ENCODE data around the gene FBXO38.

FBXO38 gene

DNA sequence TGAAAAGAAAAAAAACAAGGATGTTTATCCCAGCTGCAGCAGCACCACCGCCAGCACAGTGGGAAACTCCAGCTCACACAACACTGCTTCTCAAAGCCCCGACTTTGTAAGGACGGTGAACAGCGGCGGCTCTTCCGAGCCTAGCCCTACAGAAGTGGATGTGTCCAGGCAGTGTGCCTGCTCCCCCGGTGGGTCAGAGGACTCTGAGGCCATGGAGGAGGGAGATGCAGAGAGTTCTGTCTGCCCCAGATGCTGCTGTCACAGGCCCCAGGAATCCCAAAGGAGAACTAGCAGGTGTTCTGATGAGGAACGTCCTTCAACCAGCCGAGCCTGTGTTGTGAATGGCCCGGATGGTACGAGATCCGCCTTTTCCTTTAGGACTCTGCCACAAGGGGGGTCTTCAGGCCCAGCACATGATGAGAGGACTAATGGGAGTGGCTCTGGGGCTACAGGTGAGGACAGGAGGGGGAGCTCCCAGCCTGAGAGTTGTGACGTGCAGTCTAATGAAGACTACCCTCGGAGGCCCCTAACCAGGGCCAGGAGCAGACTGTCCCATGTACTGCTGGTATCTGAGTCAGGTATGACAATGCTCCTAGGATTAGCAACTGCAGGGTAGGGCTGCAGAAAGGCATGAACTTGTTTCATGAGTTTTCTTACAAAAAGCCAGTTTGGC lies 43.7 kb downstream of the FBXO38 start:
- peaks cover 28% of the 10 kb centered on the region for H3K4me1 Mint-ChIP-seq (ENCODE audit: low read depth)
- no peak for DNase-seq
- no peak overlapping the region for H3K4me3 Mint-ChIP-seq
- no peaks in the 10 kb centered on the region for H3K9me3 Mint-ChIP-seq
- H3K27me3 Mint-ChIP-seq, result no peaks in the 10 kb centered on the region
- peaks cover 87% of the 10 kb centered on the region for H3K36me3 Mint-ChIP-seq (ENCODE audit: low read depth)
- peak overlapping the region; percentile 64 for H3K27ac Mint-ChIP-seq

DNA sequence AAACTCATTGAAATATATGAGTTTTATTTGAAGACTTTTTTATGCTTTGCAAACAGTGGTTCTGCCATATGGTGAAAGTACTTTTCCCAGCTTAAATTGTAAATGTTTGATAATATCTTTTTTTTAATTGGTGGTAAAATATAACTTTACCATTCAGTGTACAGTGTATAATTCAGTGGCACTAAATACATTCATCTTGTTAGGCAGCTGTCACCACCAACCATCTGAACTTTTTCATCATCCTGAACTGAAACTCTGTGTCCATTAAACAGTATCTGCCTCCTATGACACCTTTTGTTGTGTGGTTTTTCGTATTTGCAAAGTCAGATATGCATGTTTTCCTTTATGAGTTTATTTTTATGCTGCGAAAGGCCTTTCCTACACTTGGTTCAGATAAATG lies 45.1 kb downstream of the FBXO38 start:
- peaks cover 28% of the 10 kb centered on the region for H3K4me1 Mint-ChIP-seq (ENCODE audit: low read depth)
- H3K4me3 Mint-ChIP-seq, result no peak overlapping the region
- H3K27ac Mint-ChIP-seq, result peak overlapping the region; percentile 19
- H3K9me3 Mint-ChIP-seq, result no peaks in the 10 kb centered on the region
- H3K27me3 Mint-ChIP-seq, result no peaks in the 10 kb centered on the region
- H3K36me3 Mint-ChIP-seq (ENCODE audit: low read depth), result peaks cover 87% of the 10 kb centered on the region
- no peak for DNase-seq

DNA sequence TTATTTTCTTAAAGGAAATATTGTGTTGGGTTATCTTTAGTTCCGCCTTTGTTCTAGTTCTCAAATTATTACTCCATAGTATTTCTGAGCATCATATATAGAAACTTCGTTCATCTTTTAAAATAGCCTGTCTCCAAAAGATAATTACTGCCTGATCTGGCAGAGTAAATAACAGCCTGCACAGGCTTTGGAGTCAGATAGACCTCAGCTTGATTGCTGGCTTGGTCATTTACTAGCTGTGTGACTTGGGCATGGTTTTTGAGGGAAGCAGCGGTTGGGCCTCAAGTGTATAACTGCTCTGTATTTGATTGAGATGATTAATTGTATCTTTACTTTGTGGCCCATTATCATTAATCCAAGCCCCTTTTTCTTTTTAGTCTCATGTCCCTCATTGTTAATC lies 50.1 kb downstream of the FBXO38 start:
- Mint-ChIP-seq H3K27ac (no peak overlapping the region), H3K4me1 (ENCODE audit: low read depth) (peaks cover 11% of the 10 kb centered on the region), H3K4me3 (no peak overlapping the region), H3K27me3 (no peaks in the 10 kb centered on the region), H3K9me3 (no peaks in the 10 kb centered on the region), H3K36me3 (ENCODE audit: low read depth) (peaks cover 78% of the 10 kb centered on the region)
- no peak for DNase-seq

DNA sequence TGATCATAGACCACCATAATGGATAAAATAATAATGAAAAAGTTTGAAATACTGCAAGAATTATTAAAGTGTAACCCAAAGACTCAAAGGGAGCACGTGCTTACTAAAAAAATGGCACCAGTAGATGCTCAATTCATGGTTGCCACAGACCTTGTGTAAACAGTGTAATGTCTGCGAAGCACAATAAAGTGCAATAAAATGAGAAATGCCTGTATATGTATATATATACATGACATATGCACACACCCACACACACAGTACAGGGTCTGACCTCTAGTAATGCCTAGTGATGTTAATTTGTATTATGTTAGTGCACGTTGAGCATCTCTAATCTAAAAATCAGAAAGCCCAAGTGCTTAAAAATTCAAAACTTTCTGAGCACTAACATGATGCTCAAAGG lies 52.3 kb downstream of the FBXO38 start:
- Mint-ChIP-seq H3K27ac (no peak overlapping the region), H3K4me1 (ENCODE audit: low read depth) (peaks cover 5% of the 10 kb centered on the region), H3K4me3 (no peak overlapping the region), H3K27me3 (no peaks in the 10 kb centered on the region), H3K36me3 (ENCODE audit: low read depth) (peaks cover 85% of the 10 kb centered on the region), H3K9me3 (no peaks in the 10 kb centered on the region)
- no peak for DNase-seq

DNA sequence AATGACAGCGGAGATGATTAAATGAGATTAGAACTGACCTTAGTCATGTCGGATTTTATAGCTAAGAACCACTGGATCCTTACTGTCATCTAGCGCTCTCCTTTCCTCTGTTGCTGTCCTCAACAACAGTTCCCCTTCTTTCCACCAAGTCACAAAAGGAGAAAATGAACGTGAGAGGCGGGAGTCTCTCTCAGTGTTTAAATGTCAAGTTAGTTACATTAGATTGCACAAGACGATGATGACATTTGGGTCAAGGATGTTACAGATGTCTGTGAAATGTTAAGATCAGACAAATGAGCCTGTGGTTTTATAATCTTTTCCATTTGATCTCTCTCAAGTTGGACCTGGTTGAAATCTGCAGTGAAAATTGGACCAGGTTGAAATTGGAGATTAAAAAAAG lies 53.5 kb downstream of the FBXO38 start:
- no peak for DNase-seq
- no peak overlapping the region for H3K4me3 Mint-ChIP-seq
- H3K4me1 Mint-ChIP-seq (ENCODE audit: low read depth), result peaks cover 5% of the 10 kb centered on the region
- H3K9me3 Mint-ChIP-seq, result no peaks in the 10 kb centered on the region
- peak overlapping the region; percentile 77 for H3K27ac Mint-ChIP-seq
- H3K27me3 Mint-ChIP-seq, result no peaks in the 10 kb centered on the region
- H3K36me3 Mint-ChIP-seq (ENCODE audit: low read depth), result peaks cover 87% of the 10 kb centered on the region

DNA sequence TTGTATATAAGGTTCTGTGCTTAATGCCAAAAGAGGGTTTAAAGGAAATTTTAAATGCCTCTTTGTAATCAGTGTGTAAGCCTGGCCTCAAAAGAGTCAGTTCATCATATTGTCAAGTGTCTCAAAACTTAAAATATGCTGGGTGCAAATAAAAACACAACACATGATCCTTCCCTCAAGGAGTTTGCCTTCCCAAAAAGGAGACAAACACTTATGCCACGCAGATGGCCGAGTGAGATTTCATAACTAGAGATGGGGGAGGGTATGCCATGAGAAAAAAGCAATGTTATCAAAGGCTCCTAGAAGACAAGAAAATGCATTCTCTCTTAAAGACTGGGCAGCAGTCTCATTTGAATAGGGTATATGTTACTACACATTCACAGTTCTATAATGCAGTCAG lies 55.2 kb downstream of the FBXO38 start:
- H3K4me1 Mint-ChIP-seq (ENCODE audit: low read depth), result peaks cover 5% of the 10 kb centered on the region
- H3K36me3 Mint-ChIP-seq (ENCODE audit: low read depth), result peaks cover 87% of the 10 kb centered on the region
- H3K27ac Mint-ChIP-seq, result peak overlapping the region; percentile 77
- no peak for DNase-seq
- no peaks in the 10 kb centered on the region for H3K27me3 Mint-ChIP-seq
- no peak overlapping the region for H3K4me3 Mint-ChIP-seq
- no peaks in the 10 kb centered on the region for H3K9me3 Mint-ChIP-seq

DNA sequence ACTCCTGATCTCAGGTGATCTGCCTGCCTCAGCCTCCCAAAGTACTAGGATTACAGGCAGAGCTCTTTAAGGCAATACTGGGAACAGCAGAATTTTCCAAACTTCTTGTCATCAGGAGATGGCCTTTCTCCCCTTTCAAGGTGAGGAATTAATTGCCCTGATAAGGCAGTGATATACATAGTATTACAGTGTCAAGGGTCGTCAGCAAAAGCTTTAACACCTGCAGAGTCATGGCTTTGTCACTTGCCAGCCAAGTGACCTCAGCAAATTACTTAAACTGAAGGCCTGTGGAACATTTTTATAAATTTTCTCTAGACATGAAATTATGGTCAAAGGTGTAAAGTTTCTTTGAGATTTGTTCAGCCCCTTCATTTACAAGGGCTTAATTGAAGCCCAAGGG lies 59.5 kb downstream of the FBXO38 start:
- H3K4me3 Mint-ChIP-seq, result no peak overlapping the region
- no peak overlapping the region for H3K27ac Mint-ChIP-seq
- H3K4me1 Mint-ChIP-seq (ENCODE audit: low read depth), result no peaks in the 10 kb centered on the region
- H3K36me3 Mint-ChIP-seq (ENCODE audit: low read depth), result peaks cover 55% of the 10 kb centered on the region
- no peaks in the 10 kb centered on the region for H3K9me3 Mint-ChIP-seq
- no peaks in the 10 kb centered on the region for H3K27me3 Mint-ChIP-seq
- DNase-seq, result no peak

DNA sequence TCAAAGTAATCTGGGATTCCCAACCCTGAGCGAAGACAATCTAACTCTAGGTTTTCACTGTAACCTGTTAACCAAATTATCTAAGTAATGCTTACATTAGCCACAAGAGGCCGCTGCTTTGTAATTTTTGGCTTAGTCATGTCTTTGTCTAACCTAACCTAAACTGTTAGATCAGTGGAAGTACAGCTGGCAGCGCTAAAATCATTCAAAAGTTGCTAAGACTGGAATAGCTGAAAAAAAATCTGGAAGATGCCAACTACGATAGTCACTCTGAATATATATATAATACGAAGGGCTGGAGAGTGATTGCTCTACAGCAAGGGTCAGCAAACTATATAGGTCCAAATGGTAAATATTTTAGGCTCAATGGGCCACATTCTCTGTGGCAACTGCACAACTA lies 60.2 kb downstream of the FBXO38 start:
- H3K36me3 Mint-ChIP-seq (ENCODE audit: low read depth), result peaks cover 49% of the 10 kb centered on the region
- H3K27me3 Mint-ChIP-seq, result no peaks in the 10 kb centered on the region
- no peak for DNase-seq
- H3K9me3 Mint-ChIP-seq, result no peaks in the 10 kb centered on the region
- H3K4me3 Mint-ChIP-seq, result no peak overlapping the region
- H3K27ac Mint-ChIP-seq, result peak overlapping the region; percentile 41
- H3K4me1 Mint-ChIP-seq (ENCODE audit: low read depth), result no peaks in the 10 kb centered on the region

DNA sequence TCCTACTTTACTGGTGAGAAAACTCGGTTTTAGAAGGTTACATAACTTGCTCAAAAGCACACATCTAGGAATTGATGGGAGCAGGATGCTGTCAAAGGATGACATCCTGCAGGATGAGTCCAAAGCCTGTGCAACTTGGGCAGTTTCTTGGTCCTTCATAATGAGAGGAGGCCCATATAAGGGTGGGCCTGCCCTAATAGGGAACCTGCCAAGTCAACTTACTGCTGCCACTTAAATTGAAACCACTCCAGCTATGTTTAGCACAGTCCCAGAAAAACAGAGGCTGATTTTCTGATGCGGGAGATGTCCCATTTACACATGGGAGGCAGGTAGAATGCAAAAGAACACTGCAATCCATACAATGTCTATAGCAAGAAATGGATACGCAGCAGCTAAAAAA lies 61.8 kb downstream of the FBXO38 start:
- H3K4me1 Mint-ChIP-seq (ENCODE audit: low read depth), result no peaks in the 10 kb centered on the region
- DNase-seq, result no peak
- H3K36me3 Mint-ChIP-seq (ENCODE audit: low read depth), result peaks cover 33% of the 10 kb centered on the region
- no peaks in the 10 kb centered on the region for H3K27me3 Mint-ChIP-seq
- no peak overlapping the region for H3K4me3 Mint-ChIP-seq
- H3K9me3 Mint-ChIP-seq, result no peaks in the 10 kb centered on the region
- no peak overlapping the region for H3K27ac Mint-ChIP-seq

DNA sequence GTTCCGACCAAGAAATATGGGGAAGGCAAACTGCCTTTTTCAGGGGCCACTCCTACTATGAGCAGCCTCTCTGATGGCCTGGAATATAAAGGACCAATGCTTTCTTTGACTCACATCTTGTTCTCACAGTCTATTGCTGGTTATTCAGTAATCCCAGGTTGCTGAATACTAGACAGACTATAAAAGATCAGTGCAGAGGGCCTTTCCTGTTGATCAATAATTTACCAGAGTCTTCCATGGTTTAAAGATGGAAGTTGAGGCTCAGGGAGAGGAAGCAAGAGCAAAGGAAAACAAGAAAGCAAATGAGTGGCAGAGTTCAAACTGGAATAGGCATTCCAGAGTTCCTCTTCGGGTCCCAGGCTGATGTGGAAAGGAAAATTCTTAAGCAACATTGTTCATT lies 62.9 kb downstream of the FBXO38 start:
- no peaks in the 10 kb centered on the region for H3K9me3 Mint-ChIP-seq

DNA sequence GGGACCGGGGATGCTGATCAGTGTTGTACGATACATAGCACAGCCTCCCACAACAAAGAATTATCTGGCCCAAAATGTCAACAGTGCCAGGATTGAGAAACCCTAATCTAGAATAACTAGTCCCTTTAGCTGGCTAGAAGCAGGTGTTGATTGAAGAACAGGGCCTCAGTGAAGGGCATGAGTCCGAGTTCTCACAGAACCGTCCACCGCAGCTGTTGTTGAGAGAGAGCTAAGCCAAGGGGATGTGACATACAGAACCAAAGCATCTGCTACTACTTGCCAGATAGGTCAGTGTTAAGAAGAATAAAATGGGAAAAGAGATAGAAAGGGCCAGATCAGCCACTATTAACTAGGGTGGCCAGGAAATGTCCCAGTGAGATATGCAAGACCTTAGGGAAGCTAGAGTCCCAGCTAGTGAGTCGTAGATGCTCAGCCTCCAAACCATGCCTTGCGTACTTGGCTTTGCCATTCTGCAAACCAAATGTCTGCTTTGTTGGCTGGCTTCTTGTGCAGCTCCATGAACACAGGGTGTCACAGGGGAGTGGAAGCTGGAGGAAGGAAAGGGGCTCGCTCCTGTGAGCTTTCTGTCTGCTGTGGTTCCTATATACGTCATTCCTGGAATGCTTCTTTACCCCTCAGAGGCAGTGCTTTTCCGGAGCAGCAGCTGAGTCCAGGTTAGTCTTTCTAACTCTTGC lies 68.9 kb downstream of the FBXO38 start:
- DNase-seq, result no peak
- Mint-ChIP-seq H3K4me1 (ENCODE audit: low read depth) (no peaks in the 10 kb centered on the region), H3K4me3 (no peak overlapping the region), H3K36me3 (ENCODE audit: low read depth) (no peaks in the 10 kb centered on the region), H3K27me3 (peaks cover 14% of the 10 kb centered on the region), H3K9me3 (no peaks in the 10 kb centered on the region), H3K27ac (no peak overlapping the region)

More for the DNA sequence above, 62.9 kb downstream of the FBXO38 start:
- Mint-ChIP-seq H3K27me3 (no peaks in the 10 kb centered on the region), H3K4me1 (ENCODE audit: low read depth) (no peaks in the 10 kb centered on the region), H3K27ac (no peak overlapping the region), H3K36me3 (ENCODE audit: low read depth) (peaks cover 24% of the 10 kb centered on the region), H3K4me3 (no peak overlapping the region)
- no peak for DNase-seq

DNA sequence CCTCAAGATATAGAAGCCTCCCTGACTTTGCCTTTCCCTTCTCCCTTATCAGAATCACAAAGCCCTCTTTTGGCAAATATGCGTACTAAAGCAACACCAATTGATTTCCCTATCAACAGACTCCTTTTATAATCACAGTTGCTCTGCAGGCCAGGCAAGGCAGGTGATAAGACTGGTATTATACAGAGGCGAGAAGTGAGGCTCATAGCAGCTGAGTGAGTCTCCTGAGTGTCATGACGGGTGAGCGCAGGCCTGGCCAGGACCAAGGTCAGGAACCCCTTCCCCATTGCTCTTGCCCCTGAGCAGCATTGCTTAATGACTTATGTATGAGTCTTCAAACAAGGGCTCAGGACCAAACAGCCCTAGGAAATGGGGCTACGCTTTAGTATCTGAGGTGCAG lies 70.8 kb downstream of the FBXO38 start:
- Mint-ChIP-seq H3K9me3 (no peaks in the 10 kb centered on the region), H3K36me3 (ENCODE audit: low read depth) (no peaks in the 10 kb centered on the region), H3K4me3 (no peak overlapping the region), H3K27me3 (peaks cover 26% of the 10 kb centered on the region), H3K4me1 (ENCODE audit: low read depth) (peaks cover 3% of the 10 kb centered on the region), H3K27ac (no peak overlapping the region)
- no peak for DNase-seq

DNA sequence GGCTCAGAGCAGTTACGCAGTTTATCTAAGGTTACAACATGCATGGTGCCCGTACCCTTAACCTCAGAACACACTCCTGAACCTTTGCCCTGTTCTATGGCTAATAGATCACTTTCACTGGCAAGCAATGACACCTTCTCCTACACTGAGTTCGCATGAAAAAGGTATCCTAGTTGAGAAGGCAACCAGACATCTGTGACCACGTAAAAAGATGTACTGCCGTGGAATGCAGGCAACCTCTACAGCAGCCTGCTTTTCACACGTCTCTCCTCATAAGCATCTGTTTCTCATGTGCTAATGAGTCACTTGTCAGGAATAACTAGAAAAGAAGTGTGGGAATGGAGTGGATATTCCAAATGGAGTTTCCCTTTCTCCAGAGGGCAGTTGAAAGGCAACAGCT lies 71.4 kb downstream of the FBXO38 start:
- Mint-ChIP-seq H3K4me1 (ENCODE audit: low read depth) (peaks cover 8% of the 10 kb centered on the region), H3K27me3 (peaks cover 26% of the 10 kb centered on the region), H3K4me3 (no peak overlapping the region), H3K27ac (no peak overlapping the region), H3K9me3 (no peaks in the 10 kb centered on the region), H3K36me3 (ENCODE audit: low read depth) (no peaks in the 10 kb centered on the region)
- DNase-seq, result no peak

DNA sequence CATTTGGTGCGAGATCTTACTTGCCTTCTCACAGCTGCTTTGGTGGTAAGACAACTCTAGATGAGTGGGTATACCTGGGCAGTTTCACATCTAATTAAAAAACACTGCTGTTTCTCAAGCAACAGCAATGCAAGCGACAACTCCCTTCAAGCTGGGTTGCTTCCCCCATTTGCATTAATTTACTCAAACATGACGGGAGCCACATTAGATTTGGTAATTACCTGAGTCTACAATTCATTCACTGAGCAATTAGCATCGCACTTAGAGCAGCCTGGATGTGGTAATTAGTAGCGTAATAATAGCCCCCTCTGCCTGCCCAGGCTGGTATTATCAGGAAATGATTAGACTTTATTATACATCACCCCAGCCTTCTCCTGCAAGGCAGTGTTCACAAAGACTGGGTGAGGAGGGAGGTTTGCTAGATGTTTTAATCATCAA lies 73.4 kb downstream of the FBXO38 start:
- no peaks in the 10 kb centered on the region for H3K36me3 Mint-ChIP-seq (ENCODE audit: low read depth)
- no peak overlapping the region for H3K4me3 Mint-ChIP-seq
- no peak overlapping the region for H3K27ac Mint-ChIP-seq
- H3K27me3 Mint-ChIP-seq, result peaks cover 28% of the 10 kb centered on the region
- peaks cover 8% of the 10 kb centered on the region for H3K4me1 Mint-ChIP-seq (ENCODE audit: low read depth)
- H3K9me3 Mint-ChIP-seq, result no peaks in the 10 kb centered on the region
- no peak for DNase-seq

DNA sequence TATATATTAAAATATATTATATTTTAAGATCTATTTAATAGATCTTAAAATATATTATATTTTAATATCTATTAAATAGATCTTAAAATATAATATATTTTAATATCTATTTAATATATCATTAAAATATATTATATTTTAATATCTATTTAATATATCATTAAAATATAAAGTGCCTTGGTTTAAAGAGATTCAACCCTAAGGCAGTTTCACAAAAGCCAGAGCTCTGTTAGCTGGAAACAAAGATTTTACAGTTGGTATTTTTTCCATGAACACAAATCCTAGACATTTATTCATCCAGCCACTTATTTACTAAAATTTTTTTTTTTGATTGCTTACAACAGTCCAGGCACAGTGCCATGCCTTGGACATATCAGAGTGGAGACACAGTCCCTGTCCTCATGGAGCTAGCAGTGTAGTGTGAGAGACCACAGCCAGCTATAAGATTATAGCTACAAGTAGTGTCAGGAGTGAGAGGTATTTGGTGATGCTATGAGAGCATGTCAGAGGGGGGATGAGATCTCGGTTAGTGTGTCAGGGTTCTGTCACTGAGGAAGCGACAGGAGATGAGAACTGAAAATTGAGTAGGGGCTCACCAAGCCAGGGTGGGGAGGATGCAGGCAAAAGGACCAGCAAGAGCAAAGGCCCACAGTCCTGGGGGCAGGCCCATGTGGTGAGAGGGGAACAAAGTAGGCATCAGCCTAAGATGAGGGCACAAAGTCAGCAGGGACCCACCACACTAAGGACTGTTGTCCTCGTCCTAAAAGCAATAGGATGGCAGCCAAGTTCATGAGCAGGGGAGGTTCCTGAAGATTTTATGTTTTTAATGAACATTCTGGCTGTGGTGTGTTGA lies 74.5 kb downstream of the FBXO38 start:
- Mint-ChIP-seq H3K27me3 (peaks cover 28% of the 10 kb centered on the region), H3K9me3 (no peaks in the 10 kb centered on the region), H3K4me3 (no peak overlapping the region), H3K4me1 (ENCODE audit: low read depth) (peaks cover 8% of the 10 kb centered on the region), H3K36me3 (ENCODE audit: low read depth) (no peaks in the 10 kb centered on the region), H3K27ac (no peak overlapping the region)
- DNase-seq, result no peak
